ENCODE results near the gene TMEM147. TPM values are rescaled to one million over a fixed set of nuclear protein-coding genes. Genes with fewer than 3 reads are reported as not detected.

Gene TMEM147
- total RNA-seq, 6 donors from 2014 or later: 25.1 to 94.2 (median 71.2) TPM

GRCh38 chr19:35531291-35531690, 14.1 kb upstream of the TMEM147 start:
- peaks cover 7 to 14% (median 9%) of the 10 kb centered on the region in 4 donors for H3K4me1 ChIP-seq

DNA sequence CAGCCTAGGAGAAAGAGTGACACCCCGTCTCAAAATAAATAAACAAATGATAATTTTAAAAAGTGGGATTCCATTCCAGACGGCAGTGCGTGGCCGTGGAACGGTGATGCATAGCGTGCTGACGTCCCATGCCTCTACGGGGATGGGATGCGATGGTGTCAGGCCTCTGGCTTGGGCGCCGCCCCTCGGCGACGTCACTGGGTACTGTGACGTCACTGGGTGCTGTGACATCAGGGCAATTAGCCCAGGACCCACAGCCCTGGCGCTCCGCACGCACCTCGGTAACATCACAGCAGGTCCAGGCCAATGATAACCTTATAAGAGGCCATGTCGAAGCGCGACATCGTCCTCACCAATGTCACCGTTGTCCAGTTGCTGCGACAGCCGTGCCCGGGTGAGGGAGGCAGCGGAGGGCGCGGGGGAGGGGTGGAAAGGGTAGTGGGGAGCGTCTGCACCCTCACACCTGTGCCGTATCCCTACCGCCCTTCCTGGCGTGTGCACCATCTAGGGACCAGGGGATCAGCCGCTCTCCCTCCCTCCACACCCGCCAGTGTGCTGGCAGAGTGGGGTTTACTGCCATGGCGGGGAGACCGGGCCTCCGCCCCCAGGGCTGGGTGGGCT, 12.1 kb upstream of the TMEM147 start, which contains the start of gene GAPDHS:
Gene GAPDHS (plus strand): TSS at position 256 of the 621 bp plus-strand sequence. CDS start 72 bp downstream, at position 328.
- WGBS, 2 donors: 40 to 54% methylated on average over 15 to 39 of the region's 39 CpGs
- no peak for DNase-seq
- Histone ChIP-seq H3K4me3 (peak within 1 kb of the TSS in 1 of 4 donors; percentile 3), H3K4me1 (peaks cover 7 to 14% (median 9%) of the 10 kb centered on the region in 4 donors), H3K9me3 (no peaks in the 10 kb centered on the region), H3K27me3 (peaks cover 0 to 7% (median 6%) of the 10 kb centered on the region in 4 donors), H3K36me3 (no peaks in the 10 kb centered on the region), H3K27ac (no peak within 1 kb of the TSS)
- TF ChIP-seq POLR2A (IDR thresholded peaks at IDR 0.05): no peak
- TF ChIP-seq EP300 (IDR thresholded peaks at IDR 0.05): no peak
- no peak for TF ChIP-seq CTCF (IDR thresholded peaks at IDR 0.05)
- TF ChIP-seq POLR2AphosphoS5 (IDR thresholded peaks at IDR 0.05): no peak
- ATAC-seq (ENCODE audit: low FRiP score in 2 of 2): no peak

More at GRCh38 chr19:35531291-35531690, 14.1 kb upstream of the TMEM147 start:
- H3K4me3 ChIP-seq: no peak overlapping the region
- H3K36me3 ChIP-seq: no peaks in the 10 kb centered on the region
- no peak overlapping the region for H3K27ac ChIP-seq
- DNase-seq: no peak
- no peaks in the 10 kb centered on the region for H3K9me3 ChIP-seq
- TF ChIP-seq POLR2AphosphoS5 (IDR thresholded peaks at IDR 0.05): no peak
- TF ChIP-seq POLR2A (IDR thresholded peaks at IDR 0.05): no peak
- TF ChIP-seq EP300 (IDR thresholded peaks at IDR 0.05): no peak
- no peak for TF ChIP-seq CTCF (IDR thresholded peaks at IDR 0.05)
- 54 to 63% methylated on average over 6 of the region's 6 CpGs for WGBS, 2 donors
- peaks cover 0 to 7% (median 6%) of the 10 kb centered on the region in 4 donors for H3K27me3 ChIP-seq
- no peak for ATAC-seq (ENCODE audit: low FRiP score in 2 of 2)

DNA sequence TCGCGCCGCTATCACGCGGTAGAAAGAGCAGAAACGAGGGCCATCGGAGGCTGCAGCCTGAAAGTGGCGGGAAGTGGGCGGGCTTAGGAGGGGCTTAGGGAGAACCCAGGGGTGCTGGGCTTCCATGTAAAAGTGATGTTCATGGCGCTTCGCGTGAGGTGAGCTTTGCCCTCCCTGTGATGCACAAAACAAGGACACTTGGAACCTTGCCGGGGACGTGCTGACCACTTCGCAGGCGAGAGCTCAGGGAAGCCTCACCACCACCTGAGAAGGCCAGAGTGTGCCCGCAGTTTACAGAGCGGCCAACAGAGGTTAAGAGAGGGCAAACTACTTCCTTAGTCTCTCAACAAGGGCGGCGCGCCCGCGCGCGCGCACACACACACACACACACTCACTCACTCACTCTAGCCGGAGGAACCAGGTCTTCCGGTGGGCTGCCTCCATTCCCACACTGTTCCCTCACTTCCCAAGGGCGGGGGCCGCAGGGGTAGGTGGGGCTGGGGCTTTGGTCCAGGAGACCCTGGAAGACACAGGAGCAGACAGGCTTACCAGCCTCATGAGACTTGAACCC, 11.5 kb upstream of the TMEM147 start:
- Histone ChIP-seq H3K27ac (no peak overlapping the region), H3K4me1 (peaks cover 7 to 14% (median 9%) of the 10 kb centered on the region in 4 donors), H3K4me3 (peak overlapping the region in 1 of 4 donors; percentile 3), H3K36me3 (no peaks in the 10 kb centered on the region), H3K9me3 (no peaks in the 10 kb centered on the region), H3K27me3 (peaks cover 0 to 7% (median 6%) of the 10 kb centered on the region in 4 donors)
- DNase-seq: peak; percentile 68 to 91
- WGBS, 2 donors: 1 to 4% methylated on average over 12 to 30 of the region's 30 CpGs
- TF ChIP-seq POLR2A (IDR thresholded peaks at IDR 0.05): no peak
- TF ChIP-seq POLR2AphosphoS5 (IDR thresholded peaks at IDR 0.05): no peak
- TF ChIP-seq EP300 (IDR thresholded peaks at IDR 0.05): no peak
- TF ChIP-seq CTCF (IDR thresholded peaks at IDR 0.05): no peak
- peak; percentile 23 to 76 for ATAC-seq (ENCODE audit: low FRiP score in 2 of 2)

DNA sequence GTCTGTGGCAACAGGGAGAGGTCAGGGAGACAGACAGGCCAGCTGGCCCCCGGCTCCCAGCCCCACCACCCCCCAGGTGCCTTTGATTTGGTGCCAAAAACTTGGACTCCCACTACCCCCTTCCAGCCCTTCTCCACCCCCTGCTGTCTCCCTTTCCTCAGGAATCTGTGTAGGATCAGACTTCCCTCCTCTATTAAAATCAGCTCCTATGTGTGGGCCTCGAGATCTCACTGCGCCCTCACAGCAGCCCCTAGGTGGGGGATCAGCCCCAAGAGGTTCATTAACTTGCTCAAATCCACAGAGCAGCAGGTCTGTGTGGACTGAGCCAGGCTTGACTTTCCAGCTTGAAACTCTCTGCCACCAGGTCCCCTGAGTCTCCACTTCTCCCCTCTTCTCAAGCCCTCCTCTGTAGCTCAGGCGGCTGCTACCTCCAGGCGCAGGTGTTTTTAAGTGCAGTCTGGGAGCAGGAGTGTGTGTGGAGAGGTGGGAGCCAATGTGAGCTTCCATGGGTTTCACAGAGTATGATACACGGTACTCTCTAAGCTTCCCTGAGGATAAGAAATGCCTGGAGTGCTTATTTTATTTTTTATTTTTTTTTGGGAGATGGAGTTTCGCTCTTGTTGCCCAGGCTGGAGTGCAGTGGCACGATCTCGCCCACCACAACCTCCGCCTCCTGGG, 10.5 kb upstream of the TMEM147 start:
- TF ChIP-seq POLR2A (IDR thresholded peaks at IDR 0.05): no peak
- no peak for TF ChIP-seq EP300 (IDR thresholded peaks at IDR 0.05)
- no peak for TF ChIP-seq CTCF (IDR thresholded peaks at IDR 0.05)
- no peak for TF ChIP-seq POLR2AphosphoS5 (IDR thresholded peaks at IDR 0.05)
- Histone ChIP-seq H3K4me3 (no peak overlapping the region), H3K27me3 (peaks cover 0 to 7% (median 6%) of the 10 kb centered on the region in 4 donors), H3K36me3 (no peaks in the 10 kb centered on the region), H3K4me1 (peaks cover 7 to 14% (median 9%) of the 10 kb centered on the region in 4 donors), H3K27ac (no peak overlapping the region), H3K9me3 (no peaks in the 10 kb centered on the region)
- no peak for DNase-seq
- no peak for ATAC-seq (ENCODE audit: low FRiP score in 2 of 2)
- 68 to 74% methylated on average over 8 to 10 of the region's 10 CpGs for WGBS, 2 donors

All from upper lobe of left lung (tissue), 6 donors.